Caki2 (cell line): Measurements from ENCODE around the gene TMEM255B. TPM values are rescaled to one million over a fixed set of nuclear protein-coding genes. Genes with fewer than 3 reads are reported as not detected.
"Not testable (repeated sequence)": the region's sequence is repeated elsewhere in the genome, so short reads cannot be mapped to it uniquely, and the experiment has no call there.

Source experiments
- DNase-seq: peaks from one replicate; pipeline ENCODE4 v3.0.0-alpha.2; 2015; ENCODE audit warnings: low read depth
- in situ Hi-C: cut with HindIII; loops from 2 replicates; pipeline ENCODE4 v1.10.0; 2016; ENCODE audit warnings: low sequenced_read_pairs, low pct_unique_long_range_greater_than_20kb, mixed read lengths
- total RNA-seq: library from RNA; depleted of rRNA; stranded (reverse); fragments of >200 nt; shearing (Covaris generic); gene quantifications from 2 replicates; pipeline ENCODE4 v1.2.3, GENCODE V29; 2014; ENCODE audit warnings: low replicate concordance

TMEM255B gene
- total RNA-seq, 1 experiment from 2014 or later = not detected

DNA sequence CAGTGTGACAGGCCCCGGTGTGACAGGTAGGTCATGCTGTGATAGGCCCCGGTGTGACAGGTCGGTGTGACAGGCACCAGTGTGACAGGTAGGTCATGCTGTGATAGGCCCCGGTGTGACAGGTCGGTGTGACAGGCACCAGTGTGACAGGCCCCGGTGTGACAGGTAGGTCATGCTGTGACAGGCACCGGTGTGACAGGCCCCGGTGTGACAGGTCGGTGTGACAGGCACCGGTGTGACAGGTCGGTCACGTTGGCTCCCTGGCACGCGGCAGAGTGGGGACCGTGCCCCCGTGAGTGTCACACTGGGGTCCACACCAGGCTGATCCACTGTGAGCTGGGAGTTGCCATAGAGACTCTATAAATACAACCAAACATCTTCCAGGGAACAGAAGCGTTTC lies 75.0 kb downstream of the TMEM255B start:
- DNase-seq, in situ Hi-C loops: not testable (repeated sequence)

DNA sequence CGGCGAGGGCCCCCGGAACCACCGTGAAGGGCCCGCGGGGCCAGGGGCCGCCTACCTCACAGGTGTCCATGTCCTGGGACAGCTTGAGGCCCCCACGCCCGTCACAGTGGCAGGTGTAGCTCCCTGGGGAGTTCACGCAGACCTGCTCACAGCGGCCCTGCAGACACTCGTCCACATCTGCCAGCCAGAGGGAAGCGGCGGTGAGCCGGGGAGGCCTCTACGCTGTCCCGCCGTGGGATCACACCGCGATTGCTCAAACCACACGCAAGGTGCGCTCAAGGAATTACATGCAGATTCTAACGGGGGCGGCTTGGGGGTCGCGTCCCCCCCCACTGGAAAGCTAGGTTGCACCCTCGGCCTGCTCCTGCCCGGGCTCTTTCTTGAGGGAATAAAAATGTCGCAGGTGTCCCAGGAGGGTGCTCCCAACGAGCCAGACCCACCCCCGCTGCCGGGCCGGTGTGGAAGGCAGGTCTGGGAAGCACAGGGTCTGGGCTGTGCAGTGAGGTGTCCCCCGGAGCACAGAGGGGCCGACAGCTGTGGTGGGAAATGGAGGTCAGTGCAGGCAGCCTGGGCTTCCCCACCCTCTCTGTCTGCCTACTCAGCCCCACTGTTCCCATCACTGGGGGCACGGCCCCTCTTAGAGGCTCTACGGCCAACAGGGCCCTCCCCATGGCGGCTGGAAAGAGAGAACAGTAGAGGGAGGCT lies 75.6 kb downstream of the TMEM255B start:
- no peak for DNase-seq
- in situ Hi-C loops = no loop called here

DNA sequence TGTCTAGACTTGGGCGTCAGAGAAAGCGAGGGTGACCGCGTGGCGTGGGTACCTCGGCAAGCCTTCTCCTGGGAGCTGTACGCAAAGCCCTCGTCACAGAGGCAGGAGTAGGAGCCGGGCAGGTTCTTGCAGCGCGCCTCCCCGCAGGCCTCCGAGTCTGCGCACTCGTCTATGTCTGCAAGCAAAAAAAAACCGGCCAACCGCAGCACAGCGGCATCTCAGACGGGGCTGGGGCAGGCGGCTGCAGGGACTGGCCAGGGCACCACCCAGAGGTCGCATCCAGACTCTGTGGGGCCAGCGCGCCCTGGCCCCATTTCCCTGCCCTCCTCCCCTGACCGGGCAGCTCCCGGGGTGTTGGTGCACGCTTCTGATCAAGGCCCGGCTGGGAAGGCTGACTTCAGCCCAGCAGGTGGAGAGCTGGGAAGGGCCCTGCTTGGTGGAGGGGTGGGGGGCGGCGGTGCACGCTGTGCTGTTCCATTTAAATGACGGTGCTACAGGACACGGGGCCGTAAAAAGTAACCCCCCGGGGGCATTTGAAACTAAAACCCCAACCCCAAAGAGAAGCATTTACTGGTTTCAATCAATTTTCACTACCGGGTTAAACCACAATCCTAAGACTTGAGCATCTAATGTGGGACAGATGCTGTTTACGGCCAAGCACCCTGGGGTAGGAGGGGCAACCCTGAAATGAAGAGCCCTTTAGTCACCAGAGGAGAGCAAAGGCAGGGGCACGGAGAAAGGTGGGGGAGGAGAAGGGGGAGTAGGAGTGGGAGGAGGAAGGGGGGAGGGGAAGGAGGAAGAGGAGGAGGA lies 76.6 kb downstream of the TMEM255B start:
- in situ Hi-C loops = no loop called here
- no peak for DNase-seq

DNA sequence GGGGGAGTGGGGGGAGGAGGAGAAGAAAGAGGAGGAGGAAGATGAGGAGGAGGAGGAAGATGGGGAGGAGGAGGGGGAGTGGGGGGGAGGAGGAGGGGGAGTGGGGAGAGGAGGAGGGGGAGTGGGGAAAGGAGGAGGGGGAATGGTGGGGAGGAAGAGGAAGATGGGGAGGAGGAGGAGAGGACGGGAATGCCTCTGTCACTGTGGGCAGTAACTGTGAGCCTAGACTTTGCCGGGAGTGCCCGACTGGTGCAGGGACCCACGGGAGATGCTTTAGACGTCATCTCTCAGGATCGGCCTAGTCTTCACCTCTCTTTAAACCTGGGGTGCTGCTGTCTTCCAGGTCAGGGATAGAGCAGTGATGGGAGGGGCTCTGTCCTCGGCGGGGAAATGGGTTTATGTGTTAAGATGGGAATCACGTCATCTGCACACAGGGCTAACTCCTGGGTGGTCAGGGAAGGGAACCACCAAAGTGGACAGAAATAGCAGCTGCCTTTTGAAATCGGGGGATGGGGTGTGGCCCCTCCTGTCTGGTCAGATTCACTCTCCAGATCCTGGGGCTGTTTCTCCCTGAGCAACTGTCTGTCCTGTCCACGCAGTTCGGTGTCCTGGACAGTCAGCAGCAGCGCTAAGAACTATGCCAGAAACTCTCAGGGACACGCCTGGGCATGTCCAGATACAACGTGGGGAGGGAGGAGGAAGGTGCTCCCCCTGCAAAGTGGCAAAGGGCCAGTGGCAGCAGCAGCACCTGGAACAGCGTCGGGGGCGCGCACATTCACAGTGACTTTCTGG lies 77.9 kb downstream of the TMEM255B start:
- DNase-seq = peak; percentile 55
- in situ Hi-C loops = no loop called here

DNA sequence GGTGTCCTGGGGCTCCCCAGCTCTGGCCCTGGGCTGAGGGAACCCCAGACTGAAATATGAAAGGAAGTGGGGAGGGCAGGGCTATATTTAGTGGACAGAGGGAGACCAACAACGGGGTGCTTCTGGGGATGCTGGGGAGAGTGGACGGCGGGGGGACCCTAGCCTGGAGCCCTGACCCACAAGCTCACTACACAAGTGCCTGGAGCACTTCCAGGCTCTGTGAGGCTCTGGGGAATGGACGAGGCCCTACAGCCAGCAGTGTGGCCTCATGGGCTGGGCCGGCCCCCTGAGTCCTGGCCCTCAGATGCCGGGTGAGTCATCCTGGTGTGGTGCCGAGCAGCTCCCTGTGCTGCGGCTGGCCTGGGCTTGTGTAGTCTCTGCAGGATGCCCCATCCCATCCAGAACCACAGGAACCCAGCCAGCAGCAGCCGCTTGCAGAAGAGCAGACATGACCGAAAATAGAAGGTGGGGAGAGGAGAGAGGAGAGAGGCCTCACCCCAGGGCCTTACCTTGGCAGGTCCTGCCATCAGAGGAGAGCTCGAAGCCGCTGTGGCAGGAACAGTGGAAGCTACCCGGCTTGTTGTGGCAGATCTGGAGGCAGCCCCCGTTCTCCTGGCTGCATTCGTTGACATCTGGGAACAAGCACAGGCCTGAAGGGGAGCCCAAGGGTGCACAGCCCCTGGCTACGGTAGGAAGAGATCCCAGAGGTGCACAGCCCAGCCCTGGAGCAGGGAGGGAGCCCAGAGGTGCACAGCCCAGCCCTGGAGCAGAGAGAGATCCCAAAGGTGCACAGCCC lies 78.7 kb downstream of the TMEM255B start:
- peak; percentile 73 for DNase-seq
- in situ Hi-C loops = no loop called here

DNA sequence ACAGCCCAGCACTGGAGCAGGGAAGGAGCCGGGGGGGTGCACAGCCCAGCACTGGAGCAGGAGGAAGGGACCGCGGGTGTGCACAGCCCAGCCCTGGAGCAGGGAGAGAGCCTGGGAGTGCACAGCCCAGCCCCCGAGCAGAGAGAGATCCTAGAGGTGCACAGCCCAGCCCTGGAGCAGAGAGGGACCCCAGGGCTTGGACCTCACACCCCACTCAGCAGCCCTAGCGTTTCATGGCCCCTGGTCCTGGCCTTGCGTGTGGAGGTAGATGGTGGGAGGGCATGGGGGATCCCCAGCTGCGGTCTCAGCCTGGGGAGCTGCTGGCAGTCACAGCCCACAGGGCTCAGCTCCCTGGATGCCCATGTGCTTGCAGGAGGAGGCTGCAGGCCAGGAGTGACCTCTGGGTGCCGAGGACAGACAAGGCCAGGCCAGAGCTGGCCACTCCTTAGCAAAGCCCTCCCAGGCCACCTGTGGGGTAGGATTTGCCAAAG lies 79.7 kb downstream of the TMEM255B start:
- in situ Hi-C loops = no loop called here
- no peak for DNase-seq

DNA sequence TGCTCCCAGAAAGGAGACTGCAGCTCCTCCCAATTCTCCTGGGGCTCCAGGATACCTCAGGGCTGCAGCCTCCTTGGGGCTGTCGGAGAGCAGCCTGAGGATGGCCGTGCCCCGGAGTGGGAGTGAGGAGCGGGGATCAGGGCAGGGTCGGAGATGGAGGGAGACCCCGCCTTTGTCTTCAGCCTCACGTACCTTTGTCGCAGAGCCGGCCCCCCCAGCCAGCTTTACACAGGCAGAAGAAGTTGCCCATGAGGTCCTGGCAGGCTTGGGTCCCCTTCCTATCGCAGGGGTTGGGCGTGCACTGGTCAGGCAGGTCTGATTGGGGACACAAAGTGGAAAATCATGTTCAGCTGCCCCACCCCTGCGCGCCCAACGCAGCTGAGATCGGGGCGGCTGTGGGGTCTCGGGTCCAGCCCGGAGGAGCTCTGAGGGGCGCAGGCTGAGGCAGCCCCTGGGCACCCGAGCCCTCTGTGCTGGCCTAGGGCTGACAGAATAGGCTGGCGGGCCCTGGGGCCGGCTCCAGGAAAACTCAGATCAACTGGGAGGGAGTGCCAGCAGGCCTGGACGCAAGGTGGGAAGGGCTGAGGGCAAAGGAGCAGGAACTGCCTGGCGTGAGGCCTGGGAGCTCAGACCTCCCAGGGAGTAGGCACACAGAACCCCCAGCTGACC lies 80.6 kb downstream of the TMEM255B start:
- DNase-seq = no peak
- in situ Hi-C loops = no loop called here

DNA sequence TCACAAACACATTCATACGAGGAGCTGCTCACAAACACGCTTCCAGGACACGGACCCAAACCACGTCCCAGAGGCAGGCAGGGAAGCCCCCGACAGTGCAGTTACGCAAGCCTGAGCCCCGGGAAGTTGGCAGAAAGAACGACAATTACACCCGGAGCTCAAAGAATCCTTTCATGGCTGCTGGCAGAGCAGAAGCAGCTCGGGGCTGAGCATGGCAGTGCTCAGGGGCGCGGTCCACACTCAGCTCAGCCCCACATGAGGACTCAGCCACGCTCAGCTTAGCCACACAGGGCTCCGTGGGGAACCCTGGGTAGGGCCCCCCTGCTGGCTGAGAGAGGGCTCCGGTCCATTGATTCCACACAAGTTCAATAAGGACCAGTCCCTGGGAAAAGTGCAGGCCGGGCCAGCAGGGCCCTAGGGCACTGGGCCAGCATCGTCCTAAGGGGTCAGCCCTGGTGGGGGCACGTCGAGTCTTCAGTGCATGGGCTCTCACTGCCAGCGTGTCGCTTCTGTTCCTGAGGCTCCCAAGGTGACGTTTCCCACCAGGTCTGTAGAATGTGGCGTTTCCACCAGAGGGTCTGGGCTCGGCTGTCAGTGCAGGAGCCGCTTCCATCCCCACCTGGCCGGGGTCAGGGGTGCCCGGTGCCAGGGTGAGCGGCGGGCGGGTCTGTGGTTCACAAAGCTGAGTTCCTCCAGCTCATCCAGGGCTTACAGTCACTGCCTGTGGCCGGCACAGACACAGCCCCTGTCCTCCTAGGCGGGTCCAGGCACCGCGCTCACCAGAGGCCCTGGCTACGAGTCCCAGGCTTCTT lies 81.7 kb downstream of the TMEM255B start:
- no peak for DNase-seq

DNA sequence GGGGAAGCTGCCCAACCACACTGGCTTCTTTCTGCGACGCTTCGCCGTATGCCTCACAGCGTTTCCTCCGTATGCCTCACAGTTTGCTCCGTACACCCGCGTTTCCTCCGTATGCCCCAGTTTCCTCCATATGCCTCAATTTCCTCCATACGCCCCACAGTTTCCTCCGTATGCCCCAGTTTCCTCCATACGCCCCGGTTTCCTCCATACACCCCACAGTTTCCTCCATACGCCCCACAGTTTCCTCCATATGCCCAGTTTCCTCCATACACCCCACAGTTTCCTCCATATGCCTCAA lies 82.3 kb downstream of the TMEM255B start:
- no peak for DNase-seq
- in situ Hi-C loops = no loop called here

More for the DNA sequence above, 81.7 kb downstream of the TMEM255B start:
- in situ Hi-C loops = no loop called here

DNA sequence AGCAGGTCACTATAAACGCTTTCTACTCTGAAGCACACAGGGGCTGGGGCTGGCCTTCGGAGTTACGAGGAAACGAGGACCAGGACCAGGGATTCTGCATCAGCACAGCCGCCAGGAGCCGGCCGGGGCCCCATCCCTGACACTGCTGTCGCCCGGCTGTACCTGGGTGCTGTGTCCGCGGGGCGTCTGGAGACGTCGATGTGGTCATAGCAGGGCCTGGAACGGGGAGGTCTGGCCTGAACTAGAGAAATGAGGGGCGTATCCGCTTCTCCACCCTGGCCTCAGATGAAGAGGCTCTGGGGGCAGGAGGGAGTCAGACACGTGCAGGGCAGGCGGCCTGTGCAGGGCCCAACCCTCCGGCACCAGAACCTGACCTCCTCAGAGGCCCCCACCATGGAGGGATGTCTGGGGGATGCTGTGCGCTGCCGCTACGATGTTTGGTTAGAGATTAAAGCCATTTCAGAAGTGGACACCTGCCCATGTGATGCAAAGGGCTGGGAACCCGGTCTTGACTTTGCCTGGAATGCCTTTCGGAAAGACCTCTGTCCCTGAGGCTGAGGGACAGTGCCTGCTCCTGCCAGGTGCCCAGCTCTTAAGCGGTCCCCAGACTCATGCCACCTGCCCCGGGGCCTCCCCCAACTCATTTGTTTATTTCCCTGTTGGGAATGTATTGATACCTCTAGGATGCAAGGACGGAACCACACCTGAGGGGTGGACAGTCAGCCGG lies 83.5 kb downstream of the TMEM255B start:
- in situ Hi-C loops = no loop called here

DNA sequence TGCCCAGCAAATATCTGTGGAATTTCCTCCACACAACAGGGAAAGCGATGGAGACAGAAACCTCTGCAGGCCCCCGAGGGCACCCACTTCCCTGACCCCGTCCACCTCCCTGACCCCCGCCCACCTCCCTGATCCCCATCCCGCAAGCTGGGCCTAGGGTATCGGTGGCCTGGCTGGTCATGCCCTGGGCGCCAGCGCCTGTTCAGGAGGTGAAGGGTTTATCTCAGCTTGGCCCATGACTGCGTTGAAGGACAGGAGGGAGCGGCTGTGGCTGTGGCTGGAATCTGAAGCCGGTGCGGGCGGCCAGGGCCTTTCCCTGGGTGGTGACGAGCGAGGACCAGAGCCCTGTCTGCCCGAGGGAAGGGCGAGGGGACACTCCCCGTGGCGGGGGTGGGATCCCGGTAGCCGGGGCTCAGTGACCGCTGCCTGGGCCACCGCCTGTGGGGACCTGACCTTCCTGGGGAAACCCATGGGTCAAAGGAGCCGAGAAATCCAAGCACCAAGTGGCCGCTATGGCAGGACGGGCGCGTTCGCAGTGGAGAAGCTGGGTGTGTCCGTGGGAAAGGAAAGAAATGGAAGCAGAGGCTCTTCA lies 84.1 kb downstream of the TMEM255B start:
- no peak for DNase-seq
- in situ Hi-C loops = no loop called here

More for the DNA sequence above, 83.5 kb downstream of the TMEM255B start:
- no peak for DNase-seq

DNA sequence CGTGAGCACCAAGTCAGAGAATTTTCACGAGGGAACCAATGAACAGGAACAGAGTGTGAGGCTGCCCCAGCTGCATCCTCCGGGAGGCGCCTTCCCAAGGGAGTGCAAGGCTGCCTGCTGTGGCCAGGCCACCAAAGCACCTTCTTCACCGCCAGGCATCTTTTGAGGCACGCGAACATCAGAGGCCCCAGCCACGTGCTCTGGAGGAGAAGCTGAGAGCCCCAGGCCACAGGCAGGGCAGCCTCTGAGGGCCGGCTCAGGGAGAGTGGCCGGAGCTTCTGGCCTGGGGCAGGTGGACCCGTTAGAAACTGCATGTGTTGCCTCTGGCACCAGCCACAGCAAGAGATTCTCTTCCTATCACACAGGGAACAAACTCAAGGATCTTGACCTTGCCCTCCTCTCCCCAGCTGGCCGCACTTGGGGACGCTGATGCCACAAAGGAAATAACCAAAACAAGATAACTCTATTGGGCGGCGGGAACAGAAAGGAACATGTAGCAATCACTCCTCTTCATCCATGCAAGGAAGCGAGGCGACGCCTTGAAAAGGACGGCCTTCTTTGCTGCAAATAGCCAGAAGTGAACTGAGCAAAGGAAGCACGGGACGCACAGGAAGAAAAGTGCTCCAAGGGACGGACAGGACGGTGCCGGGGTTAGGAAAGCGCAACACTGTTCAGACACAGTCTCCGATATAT lies 85.0 kb downstream of the TMEM255B start:
- in situ Hi-C loops = no loop called here
- no peak for DNase-seq

DNA sequence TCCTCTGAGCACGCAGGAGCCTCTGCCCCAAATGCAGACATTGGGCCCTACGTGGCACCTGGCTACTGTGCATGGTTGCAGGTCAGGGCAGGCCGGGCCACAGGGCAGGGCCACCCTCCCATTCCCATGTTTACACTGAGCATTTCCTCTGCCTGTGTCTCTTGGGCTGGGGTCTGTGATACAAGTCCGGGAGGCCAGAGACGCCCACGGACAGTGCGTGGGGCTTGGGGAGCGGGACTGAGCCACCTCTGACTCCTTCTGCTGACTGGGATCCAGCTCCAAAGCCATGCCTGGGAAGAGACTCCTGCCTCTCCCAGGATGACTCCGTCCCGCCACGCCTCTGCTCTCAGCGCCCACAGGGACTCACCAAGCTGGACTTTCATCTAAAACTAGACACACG lies 86.0 kb downstream of the TMEM255B start:
- no peak for DNase-seq
- in situ Hi-C loops = no loop called here

DNA sequence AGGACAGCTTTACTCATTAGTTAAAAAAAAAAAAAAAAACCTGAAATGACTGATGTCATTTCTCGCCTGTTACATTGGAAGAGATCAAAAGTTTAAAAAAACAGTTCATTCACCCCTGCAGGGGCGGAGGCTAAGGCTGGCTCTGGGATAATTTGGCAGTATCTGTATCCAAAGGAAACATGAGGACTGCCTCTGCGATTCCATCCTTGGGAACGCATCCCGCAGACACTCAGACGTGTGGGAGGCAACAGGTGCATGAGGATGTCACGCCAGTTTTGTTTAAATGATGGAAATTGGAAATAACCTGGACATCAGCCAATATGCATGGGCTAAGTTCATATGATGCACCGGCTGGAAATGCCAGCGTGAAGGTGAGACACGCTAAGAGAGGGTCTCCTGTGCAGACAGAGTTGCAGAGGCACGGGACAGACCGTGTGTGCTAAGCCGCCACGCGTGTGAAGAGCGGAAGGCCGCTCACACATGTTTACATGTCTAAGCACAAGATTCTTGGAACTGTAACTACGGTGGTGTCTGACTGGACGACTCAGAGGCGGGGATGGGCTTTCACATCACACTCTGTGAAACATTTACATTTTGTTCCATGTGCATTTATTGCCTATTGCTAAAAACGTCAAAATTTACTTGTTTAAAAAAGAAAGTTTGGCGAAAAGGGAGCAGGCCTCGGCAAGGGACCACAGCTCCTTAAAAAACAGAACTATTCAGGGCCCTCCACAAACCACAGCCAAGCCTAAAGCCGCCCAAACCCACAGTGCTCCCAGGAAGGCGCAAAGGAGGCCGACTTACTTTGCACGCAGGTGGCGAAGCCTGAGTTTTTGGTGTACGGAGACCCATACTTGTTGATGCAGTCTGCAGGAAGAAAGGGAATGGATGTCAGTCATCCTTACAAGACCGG lies 87.0 kb downstream of the TMEM255B start:
- DNase-seq = no peak
- in situ Hi-C loops = no loop called here
